HG03558 (cell line): ENCODE measurements around the gene YIF1A.

ENCODE experiments used
- ATAC-seq: cut with Tn5 transposase; IDR thresholded peaks from one replicate; pipeline ENCODE4 v1.9.1; 2021; ENCODE audit warnings: moderate number of reproducible peaks; ENCODE audit not compliant: unreplicated experiment; ENCODE audit errors: extremely low read depth

YIF1A gene

DNA sequence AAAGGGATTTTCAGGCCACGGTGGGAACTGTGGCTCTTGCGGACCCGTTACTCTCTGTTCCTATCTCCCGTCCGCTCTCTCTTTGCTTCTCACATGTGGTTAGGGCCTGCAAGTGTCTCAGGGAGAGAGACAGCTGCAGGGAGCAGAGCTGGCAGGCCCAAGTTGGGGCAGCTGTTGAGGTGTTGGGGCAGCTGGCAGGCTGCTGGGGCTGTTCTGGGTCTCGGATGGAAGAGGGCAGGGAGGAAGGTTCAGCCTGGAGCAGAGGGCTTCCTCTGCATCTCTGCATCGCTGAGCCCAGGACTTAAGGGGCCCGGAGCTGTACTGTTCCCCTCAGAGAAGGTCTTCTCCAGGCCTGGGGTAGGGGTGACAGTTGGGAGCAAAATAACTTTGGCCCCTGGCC lies 13.5 kb downstream of the YIF1A start:
- no peak for ATAC-seq

DNA sequence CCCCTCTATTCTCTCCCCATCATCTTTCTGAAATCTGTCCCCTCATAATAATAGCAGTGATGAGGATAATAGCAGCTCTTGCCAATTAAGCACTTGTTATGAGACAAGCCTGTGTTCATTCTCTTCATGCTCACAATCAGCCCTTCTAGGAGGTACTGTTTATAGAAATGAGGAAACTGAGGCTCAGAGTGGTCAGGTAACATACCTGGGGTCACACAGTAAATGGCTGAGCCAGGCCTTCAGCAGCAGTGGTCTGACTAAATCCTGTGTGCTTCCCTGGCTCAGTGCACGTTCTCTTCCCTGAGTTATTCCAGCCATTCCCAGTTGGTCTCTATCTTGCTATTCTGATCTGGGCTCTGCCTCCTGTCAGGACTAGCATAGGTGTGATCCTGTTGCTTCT lies 14.7 kb downstream of the YIF1A start:
- no peak for ATAC-seq

DNA sequence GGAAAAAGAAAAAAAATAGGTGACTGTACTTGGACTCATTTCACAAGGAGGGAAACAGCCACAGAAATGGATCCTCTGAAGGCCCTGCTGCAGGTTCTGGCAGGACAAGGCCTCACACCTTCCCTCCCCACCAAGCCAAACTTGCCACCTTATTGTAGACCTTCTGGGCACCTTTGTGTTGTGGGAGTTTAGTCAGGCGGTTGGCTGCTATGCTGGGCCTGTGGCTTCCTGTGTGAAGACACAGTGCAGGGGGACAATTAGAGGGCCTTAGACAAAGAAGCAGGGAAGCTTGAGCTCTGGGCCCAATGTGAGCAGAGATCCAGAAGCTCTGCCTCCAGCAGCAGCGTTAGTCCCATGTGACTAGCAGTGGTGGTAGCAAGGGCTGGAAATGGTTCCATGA lies 16.3 kb downstream of the YIF1A start:
- no peak for ATAC-seq

DNA sequence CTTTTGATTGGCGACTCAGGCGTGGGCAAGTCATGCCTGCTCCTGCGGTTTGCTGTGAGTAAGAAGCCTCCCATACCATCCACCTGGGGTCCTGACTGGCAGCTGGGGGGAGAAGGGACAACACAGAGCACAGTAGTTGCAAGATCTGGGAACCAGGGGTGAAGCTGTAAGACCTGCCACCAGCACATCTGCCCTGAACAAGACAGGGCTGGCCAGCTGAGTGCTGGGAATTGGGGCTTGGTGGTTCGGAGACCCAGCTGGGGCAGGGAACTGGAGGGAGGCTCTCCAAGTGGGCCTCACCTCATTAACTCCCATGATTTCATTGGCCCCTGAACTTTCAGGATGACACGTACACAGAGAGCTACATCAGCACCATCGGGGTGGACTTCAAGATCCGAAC lies 17.1 kb downstream of the YIF1A start:
- no peak for ATAC-seq

DNA sequence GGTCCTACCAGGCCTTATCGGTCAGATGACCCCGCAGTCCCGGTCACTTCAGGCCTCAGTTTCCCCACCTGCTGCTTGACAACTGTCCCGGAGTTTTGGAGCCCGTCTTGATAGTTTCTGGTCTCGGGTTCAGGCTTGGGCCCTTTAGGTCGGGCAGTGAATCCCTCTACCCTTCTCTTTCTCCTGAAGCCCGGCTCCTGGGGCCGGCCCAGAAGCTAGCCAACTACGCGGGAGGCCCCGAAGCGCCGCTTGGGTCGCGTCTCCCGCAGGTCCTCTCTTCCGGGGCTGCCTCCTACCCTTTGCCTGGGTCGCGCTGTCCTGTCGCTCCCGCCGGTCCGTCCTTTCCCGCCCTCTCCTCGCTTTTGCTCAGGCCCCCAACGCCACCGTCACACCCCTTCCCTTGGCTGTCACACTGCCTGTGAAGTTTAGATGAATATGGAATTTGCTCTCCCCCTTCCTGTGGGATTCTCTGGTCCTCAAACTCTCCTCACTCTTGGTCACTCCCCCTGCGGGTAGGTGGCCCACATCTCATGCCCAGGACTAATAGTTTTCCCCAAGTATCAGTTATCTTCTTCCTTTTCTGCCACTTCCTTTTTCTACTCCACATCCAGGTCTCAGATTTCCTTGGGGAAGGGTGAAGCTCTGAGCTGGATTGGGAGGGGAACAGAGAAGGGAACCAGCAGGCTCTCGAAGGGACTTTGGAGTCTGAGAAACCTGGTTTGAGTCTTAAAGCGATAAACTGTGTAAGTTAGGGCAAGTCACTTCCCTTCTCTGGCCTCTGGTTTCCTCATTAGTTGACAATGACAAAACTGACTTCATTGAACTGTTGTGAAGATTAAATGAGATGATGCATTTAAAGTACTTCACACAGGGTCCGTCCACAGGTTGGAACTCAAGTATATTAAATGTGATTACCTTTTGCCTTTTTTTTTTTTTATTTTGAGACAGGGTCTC lies 19.7 kb downstream of the YIF1A start:
- ATAC-seq: no peak

DNA sequence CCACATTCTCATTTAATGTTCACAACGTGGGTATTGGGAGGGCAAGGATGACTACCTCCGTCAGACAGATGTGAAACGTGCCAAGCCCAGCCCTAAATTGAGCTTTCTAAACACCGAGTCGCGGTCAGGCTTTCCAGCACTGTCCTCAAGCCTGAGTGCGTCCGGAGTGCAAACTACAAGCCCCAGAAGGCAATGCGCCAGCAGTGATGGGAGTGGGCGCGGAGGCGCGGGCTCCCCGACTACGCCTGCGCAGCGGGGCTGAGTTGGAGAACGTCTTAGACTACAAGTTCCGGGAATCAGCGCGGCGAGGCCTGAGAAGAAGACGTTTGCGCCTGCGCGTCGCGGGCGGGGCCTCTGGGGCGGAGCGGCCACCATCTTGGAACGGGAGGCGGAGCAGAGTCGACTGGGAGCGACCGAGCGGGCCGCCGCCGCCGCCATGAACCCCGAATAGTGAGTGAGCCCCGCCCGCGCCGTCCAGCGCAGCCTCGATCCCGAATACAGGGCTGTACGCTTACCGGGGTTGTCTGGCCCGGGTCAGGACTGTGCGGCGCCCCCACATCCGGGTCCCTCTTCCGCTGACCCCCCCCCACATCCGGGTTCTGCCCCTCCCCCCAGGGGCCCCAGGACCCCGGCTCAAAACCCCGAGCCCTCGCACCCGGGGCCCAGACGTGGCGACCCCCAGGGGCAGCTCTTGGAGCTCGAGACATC lies 20.5 kb downstream of the YIF1A start, which contains the start of gene RAB1B:
TSS of gene RAB1B (plus strand) at position 396 of the 708 bp plus-strand sequence. CDS start at position 437, 41 bp downstream.
- peak; percentile 54 for ATAC-seq

DNA sequence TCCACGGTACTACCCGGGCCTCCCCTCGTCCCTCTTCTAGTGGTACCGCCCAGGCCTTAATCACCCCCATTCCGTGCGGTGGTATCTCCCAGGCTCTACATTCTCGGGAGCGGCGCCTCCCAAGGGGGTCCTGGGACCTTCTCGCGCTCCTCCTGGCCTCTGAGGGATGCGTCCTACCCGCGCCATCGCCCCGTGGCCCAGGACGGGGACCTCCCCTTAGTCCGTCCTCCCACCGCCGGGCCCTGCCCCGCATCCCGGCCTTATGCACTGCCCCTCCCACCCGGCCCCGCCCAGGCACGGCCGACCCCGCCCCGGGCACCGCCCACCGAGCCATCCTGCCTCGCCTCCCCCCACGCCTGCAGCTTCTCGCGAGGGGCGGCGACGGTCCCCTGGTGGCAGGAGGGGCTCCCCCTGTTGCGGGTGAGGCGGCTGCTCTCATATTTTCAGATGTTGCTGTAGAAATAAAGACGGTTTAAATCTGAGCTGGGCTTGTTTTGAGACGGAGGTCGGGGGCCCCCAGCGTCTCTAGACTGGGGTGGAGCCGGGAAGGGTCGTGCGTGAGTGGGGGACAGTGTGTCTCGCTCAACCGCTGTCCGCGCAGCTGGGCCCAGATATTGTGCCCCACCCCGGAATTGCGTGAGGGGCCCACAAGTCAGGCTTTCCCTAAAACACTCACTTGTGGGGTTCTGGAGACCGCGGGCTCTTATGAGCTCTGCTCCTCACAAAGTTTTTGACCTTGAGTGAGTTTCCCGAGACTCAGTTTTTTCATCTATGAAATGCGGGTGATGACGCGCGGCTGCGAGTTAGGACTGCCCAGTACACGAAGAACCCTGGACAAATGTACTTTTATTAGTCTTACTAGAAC lies 21.3 kb downstream of the YIF1A start:
- ATAC-seq: no peak

DNA sequence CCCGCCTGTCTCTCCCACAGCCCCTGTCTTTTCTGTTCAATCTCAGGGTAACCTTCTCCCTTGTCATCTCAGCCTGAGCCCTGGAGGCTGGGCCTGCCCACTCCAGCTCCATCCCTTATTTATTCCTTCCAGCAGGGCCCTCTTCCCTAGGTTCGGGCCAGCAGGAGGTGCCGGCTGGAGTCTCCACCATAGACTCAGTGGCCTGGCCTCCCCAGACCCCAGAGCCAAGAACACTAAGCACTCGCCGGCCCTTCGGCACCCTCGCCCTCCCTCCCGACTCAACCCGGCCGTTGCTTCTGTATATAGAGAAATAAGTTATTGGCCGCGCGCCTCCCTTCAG lies 21.9 kb downstream of the YIF1A start:
- ATAC-seq: no peak

DNA sequence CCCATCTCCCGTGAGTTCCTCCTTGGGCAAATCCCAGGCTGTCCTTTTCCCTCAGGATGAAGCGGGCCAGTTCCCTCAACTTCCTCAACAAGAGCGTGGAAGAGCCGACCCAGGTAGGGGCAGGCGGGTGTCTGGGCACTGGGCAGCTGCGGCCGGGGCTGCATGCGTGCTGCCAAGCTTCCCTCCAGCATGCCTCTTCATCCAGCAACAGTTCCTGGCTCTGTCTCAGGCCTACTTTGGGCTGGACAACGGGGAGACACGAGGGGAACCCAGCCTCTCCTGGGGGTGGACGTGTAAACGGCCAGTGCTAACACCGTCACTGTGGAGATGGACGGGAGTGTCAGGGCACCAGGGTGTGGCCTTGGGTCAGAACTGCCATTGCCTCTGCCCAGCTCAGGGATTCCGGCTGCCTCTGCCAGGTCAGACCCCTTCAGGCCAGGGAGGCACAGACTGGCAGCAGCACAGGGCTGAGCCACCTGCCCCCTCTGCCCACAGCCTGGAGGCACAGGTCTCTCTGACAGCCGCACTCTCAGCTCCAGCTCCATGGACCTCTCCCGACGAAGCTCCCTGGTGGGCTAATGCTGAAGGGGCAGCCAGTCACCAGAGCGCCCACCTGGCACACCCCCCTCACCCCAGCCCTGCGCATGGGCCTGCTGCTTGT lies 22.4 kb downstream of the YIF1A start:
- no peak for ATAC-seq

DNA sequence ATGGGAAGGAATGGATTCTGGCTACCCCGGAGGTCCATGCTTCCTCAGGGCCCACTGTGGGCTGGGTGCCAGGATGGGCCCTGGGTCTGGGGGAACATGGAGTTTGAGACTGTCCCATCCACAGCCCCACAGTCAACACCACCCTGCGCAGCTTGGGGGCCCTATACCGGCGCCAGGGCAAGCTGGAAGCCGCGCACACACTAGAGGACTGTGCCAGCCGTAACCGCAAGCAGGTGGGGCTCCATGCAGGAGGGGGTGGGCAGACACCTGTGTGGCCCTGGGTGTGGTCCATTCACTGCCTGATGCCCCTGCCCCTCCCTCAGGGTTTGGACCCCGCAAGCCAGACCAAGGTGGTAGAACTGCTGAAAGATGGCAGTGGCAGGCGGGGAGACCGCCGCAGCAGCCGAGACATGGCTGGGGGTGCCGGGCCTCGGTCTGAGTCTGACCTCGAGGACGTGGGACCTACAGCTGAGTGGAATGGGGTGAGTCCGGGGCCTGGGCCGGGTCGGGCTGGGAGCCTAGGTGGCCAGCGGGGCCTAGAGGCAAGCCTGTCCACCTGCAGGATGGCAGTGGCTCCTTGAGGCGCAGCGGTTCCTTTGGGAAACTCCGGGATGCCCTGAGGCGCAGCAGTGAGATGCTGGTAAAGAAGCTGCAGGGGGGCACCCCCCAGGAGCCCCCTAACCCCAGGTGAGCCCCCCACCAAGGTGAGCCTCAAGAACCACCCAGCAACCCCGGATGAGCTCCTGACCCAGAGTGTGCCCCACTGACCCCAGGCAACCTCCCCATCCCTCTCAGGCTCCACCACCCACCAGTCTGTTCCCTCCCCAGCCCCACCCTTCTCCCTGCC lies 23.2 kb downstream of the YIF1A start:
- no peak for ATAC-seq

DNA sequence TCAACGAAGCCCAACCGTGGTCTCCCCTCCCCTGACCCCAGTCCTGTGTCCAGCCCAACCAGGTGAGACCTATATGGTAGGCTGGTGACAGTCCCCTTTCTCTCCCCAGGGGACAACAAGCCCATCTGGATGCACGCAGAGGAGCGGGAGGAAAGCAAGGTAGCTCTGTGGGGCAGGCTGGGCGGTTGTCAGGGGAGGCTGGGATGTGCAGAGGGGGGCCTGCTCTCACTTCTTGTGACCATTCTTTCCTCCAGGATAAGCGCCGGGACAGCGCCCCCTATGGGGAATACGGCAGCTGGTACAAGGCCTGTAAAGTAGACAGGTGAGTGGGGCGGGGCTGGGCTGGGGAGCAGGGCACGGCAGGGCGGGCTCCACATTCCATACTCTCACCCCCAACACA lies 24.0 kb downstream of the YIF1A start:
- no peak for ATAC-seq

DNA sequence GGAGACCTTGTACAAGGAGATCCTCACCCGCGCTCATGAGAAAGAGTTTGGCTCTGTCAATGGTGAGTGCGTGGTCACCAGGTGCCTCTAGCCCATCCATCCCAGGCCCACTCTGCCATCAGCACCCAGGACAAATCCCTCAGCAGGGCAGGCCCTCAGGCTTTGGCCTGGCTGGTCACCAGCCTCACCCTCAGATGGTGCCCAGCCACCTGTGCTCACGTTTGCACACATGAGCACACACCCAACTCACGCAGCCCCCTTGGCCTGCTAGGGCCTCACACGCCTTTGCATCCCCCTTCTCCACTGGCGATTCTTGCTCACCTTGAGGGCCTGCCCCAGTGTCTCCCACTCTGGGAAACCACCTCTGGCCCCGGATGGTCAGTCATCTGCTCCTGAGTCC lies 24.6 kb downstream of the YIF1A start:
- no peak for ATAC-seq

DNA sequence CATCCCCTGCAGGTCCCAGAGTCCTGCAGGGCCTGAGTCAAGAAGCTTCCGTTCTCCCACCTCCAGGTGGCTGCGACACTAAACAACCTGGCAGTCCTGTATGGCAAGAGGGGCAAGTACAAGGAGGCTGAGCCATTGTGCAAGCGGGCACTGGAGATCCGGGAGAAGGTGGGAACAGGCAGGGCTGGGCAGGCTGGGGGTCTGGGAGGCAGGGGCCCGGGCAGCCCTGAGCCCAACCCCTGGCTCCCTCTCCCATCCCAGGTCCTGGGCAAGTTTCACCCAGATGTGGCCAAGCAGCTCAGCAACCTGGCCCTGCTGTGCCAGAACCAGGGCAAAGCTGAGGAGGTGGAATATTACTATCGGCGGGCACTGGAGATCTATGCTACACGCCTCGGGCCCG lies 25.2 kb downstream of the YIF1A start:
- no peak for ATAC-seq

DNA sequence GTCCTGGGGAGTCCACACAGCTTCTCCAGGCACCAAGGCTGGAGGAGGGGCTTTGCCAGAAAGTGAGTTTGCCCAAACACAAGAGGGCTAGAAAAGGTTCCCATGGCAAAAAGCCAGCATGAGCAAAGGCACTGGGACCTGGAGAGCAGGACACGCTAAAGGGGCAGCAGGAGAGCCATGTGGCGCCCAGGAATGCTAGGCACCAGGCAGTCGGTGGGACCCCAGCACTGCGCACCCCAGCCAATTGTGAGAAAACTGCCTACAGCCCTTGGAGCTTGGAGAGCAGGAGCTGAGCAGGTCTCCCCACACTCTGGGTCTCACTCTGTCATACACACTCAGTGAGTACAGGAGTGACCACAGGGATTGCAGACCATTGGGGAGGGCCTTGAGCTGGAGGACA lies 25.7 kb downstream of the YIF1A start:
- no peak for ATAC-seq

DNA sequence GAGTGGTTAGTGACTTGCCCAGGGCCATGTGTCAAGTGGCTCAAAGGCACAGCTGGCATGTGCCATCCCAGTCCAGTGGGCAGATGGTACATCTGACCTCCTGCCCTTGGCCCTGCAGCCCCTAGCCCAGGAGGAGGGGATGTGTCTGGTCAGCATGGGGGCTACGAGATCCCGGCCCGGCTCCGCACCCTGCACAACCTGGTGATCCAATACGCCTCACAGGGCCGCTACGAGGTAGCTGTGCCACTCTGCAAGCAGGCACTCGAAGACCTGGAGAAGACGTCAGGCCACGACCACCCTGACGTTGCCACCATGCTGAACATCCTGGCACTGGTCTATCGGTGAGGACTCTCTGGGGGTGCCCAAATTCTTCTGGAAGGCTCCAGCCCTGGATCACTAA lies 26.2 kb downstream of the YIF1A start:
- ATAC-seq: no peak

DNA sequence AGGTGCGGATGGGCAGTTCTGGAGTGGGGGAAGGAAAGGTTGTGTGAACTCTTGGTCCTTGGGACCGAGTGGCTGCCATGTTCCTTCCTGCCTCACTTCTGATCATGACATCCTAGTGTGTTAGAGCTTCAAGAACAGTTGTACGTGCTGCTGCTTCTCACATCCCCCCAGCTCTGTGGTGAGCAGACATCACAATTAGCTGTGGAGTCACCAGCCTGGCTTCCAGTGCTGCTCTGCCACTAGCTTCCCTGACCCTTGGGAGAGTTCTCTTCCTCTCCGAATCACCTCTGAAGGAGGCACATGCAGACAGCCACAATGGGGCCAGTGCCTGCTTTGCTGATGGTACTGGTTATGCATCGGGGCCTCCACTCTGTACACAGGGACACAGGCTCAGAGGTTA lies 26.8 kb downstream of the YIF1A start:
- ATAC-seq: no peak

DNA sequence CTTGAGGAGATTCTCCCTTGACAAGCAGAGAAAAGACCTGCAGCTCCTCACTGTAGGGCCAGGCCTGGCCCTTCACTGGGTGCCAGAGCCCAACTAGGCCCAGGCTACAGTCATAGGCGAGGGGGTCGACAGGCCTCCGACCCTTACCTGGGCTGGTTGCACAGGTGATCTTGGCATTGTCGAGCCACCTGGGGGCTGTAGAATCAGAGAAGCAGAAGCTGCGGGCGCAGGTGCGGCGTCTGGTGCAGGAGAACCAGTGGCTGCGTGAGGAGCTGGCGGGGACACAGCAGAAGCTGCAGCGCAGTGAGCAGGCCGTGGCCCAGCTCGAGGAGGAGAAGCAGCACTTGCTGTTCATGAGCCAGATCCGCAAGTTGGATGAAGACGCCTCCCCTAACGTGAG lies 27.4 kb downstream of the YIF1A start:
- ATAC-seq: no peak

DNA sequence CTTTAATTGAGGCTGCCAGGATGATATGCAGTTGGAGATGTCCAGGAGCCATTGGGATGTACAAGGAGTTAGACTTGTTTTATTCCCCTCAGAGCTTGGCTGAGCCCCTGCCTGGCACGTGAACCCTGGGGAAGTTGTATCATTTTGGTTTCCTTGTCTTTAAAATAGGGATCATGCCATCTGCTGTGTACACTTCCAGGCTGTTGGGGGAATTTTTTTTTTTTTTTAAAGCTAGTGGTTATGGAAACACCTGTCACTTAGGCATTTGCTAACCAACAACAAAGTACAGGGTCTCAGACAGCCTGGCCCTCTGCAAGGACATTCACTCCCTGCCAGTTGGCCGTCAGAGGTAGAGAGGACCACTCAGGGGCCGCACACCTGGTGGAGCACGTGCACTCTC lies 29.0 kb downstream of the YIF1A start:
- ATAC-seq: no peak

DNA sequence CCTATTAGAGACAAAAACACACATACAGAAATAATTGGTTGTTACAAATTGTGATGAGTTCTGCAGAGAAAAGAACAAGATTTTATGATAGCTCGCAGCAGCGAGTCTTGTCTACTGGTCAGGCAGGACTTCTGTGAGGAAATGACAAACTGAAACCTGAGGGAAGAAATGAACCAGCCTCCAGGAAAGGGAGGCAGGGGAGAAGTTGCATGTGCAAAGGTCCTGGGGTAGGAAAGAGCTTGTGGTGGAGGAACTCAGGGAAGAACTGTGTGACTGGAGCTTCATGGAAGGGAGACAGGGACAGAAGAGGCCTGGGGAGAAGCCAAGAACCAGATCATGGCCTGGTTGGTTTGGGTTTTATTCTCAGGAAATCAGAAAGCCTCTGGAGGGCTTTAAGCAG lies 29.7 kb downstream of the YIF1A start:
- no peak for ATAC-seq
